GM12878 (cell line): ENCODE data around the gene ERCC1. TPM values are rescaled to one million over a fixed set of nuclear protein-coding genes. Genes with fewer than 3 reads are reported as not detected.
A peak's percentile ranks its signal among the peaks of the same experiment; 100 is the strongest.

Experiments
- ATAC-seq: fragments of 200-7000 bp; cut with Tn5 transposase; 3 replicates; pipeline ENCODE4 v1.9.1; 2020; ENCODE audit warnings: mild to moderate bottlenecking, moderate library complexity
- BruUV-seq: library from RNA; stranded (reverse); fragments of 400-500 nt; replicated peaks from 2 replicates; lab custom pipeline; 2021; lab: Mats Ljungman, UMichigan
- CTCF ChIA-PET: fragments of 300-600 bp; sonication (Branson Sonifier 250); formaldehyde crosslinking; extraction: SDS; loops from one replicate; lab custom pipeline; 2021; ENCODE audit warnings: inconsistent platforms; lab: Yijun Ruan, JAX
- POLR2A ChIA-PET: fragments of 350-600 bp; formaldehyde crosslinking; extraction: SDS; loops from one replicate; lab custom pipeline; 2021; ENCODE audit warnings: inconsistent platforms; lab: Charles Lee
- RAD21 ChIA-PET: fragments of 300-600 bp; sonication (Branson Sonifier 250); formaldehyde crosslinking; loops from one replicate; lab custom pipeline; 2023; ENCODE audit warnings: antibody characterized with exemption; ENCODE audit not compliant: unreplicated experiment; lab: Charles Lee
- SMC1A ChIA-PET: fragments of 300-600 bp; sonication (Branson Sonifier 250); formaldehyde crosslinking; loops from one replicate; lab custom pipeline; 2023; ENCODE audit not compliant: unreplicated experiment, uncharacterized antibody; lab: Charles Lee
- DNase-seq: peaks from one replicate; pipeline ENCODE4 v3.0.0-alpha.2; 2011; ENCODE audit warnings: low read depth, low spot score
- FAIRE-seq: peaks from 3 replicates; lab custom pipeline; 2011; peaks lifted over from hg19 to GRCh38; lab: Jason Lieb, UNC
- H2AFZ ChIP-seq: 2 replicates; pipeline ENCODE4 v1.6.0; 2011; ENCODE audit warnings: low read depth, low read length, control low read depth; ENCODE audit not compliant: control insufficient read depth
- H3K27ac ChIP-seq: 2 replicates; pipeline ENCODE4 v1.5.1; 2011; ENCODE audit warnings: control low read depth; ENCODE audit not compliant: control insufficient read depth, insufficient read depth
- H3K27me3 ChIP-seq, 2 experiments: replicated peaks in 1 of 2; 2 replicates each; pipeline versions ENCODE4 v1.6.0 to v1.6.1; 2011; ENCODE audit warnings: low read length in 1 of 2; ENCODE audit not compliant: control insufficient read depth in 2 of 2, insufficient read depth in 2 of 2
- H3K36me3 ChIP-seq, 2 experiments: 2 replicates each; pipeline ENCODE4 v1.5.1; 2011; ENCODE audit warnings: low read length in 1 of 2; ENCODE audit not compliant: control insufficient read depth in 2 of 2, insufficient read depth in 2 of 2
- H3K4me1 ChIP-seq: 2 replicates; pipeline ENCODE4 v1.6.1; 2011; ENCODE audit warnings: mild to moderate bottlenecking, low read length, moderate library complexity, mixed read lengths; ENCODE audit not compliant: control insufficient read depth, insufficient read depth
- H3K4me2 ChIP-seq: 2 replicates; pipeline ENCODE4 v1.6.0; 2011; ENCODE audit warnings: control low read depth; ENCODE audit not compliant: control insufficient read depth, insufficient read depth
- H3K4me3 ChIP-seq: fragments of 200-600 bp; sonication (generic); 2 replicates; pipeline ENCODE4 v1.5.1; 2016
- H3K79me2 ChIP-seq: 2 replicates; pipeline ENCODE4 v1.6.0; 2011; ENCODE audit warnings: low read length; ENCODE audit not compliant: control insufficient read depth, insufficient read depth
- H3K9ac ChIP-seq: 2 replicates; pipeline ENCODE4 v1.8.0; 2011; ENCODE audit warnings: low read length, control low read depth, mixed read lengths; ENCODE audit not compliant: control insufficient read depth, insufficient read depth
- H3K9me3 ChIP-seq: replicated peaks from 3 replicates; pipeline ENCODE4 v1.5.1; 2011; ENCODE audit warnings: mild to moderate bottlenecking, low read length; ENCODE audit not compliant: control insufficient read depth, insufficient read depth
- H4K20me1 ChIP-seq: 2 replicates; pipeline ENCODE4 v1.6.0; 2011; ENCODE audit not compliant: control insufficient read depth, insufficient read depth
- ATF7 ChIP-seq: fragments of 450-650 bp; IDR thresholded peaks from 2 replicates; pipeline ENCODE4 v1.6.1; 2016; ENCODE audit warnings: low read depth, mild to moderate bottlenecking
- CREM ChIP-seq: IDR thresholded peaks from 2 replicates; pipeline ENCODE4 v1.6.1; 2014; ENCODE audit warnings: antibody characterized with exemption, low read depth
- DPF2 ChIP-seq: fragments of 450-650 bp; IDR thresholded peaks from 2 replicates; pipeline ENCODE4 v1.6.1; 2017; ENCODE audit warnings: mild to moderate bottlenecking
- GABPA ChIP-seq: IDR thresholded peaks from 2 replicates; pipeline ENCODE4 v1.6.1; 2014; ENCODE audit warnings: antibody characterized with exemption, low read depth, mild to moderate bottlenecking, inconsistent platforms
- HCFC1 ChIP-seq: fragments of 150-350 bp; IDR thresholded peaks from 2 replicates; pipeline ENCODE4 v1.6.1; 2014; ENCODE audit warnings: low read length
- LARP7 ChIP-seq: fragments of 450-650 bp; IDR thresholded peaks from 2 replicates; pipeline ENCODE4 v1.6.1; 2017; ENCODE audit warnings: mild to moderate bottlenecking
- MEF2B ChIP-seq: fragments of 450-650 bp; IDR thresholded peaks from 2 replicates; pipeline ENCODE4 v1.6.1; 2018; ENCODE audit warnings: mild to moderate bottlenecking, moderate library complexity; ENCODE audit not compliant: partially characterized antibody, poor library complexity, severe bottlenecking
- MTA2 ChIP-seq: fragments of 450-650 bp; IDR thresholded peaks from 2 replicates; pipeline ENCODE4 v1.6.1; 2016; ENCODE audit warnings: low read depth, mild to moderate bottlenecking, moderate library complexity
- PML ChIP-seq: IDR thresholded peaks from 2 replicates; pipeline ENCODE4 v1.6.1; 2012; ENCODE audit warnings: low read length, inconsistent platforms
- PRDM15 ChIP-seq: fragments of 450-650 bp; formaldehyde crosslinking; IDR thresholded peaks from 2 replicates; pipeline ENCODE4 v1.4.0; 2020; ENCODE audit warnings: mild to moderate bottlenecking, moderate library complexity
- RUNX3 ChIP-seq: IDR thresholded peaks from 2 replicates; pipeline ENCODE4 v1.6.1; 2012; ENCODE audit warnings: low read length, inconsistent platforms
- SPI1 ChIP-seq: IDR thresholded peaks from 2 replicates; pipeline ENCODE4 v1.6.1; 2011; ENCODE audit warnings: low read depth, mild to moderate bottlenecking, low read length, moderate library complexity, borderline replicate concordance; ENCODE audit not compliant: insufficient read depth
- SREBF2 ChIP-seq: IDR thresholded peaks from 2 replicates; pipeline ENCODE4 v1.6.1; 2012; ENCODE audit warnings: mild to moderate bottlenecking, low read length
- WRNIP1 ChIP-seq: IDR thresholded peaks from 2 replicates; pipeline ENCODE4 v1.6.1; 2011; ENCODE audit warnings: low read depth, low read length, improper control_type of control experiment, borderline replicate concordance
- YY1 ChIP-seq: IDR thresholded peaks from 2 replicates; pipeline ENCODE4 v1.6.1; 2011; ENCODE audit warnings: low read depth, mild to moderate bottlenecking, low read length
- ZNF384 ChIP-seq: IDR thresholded peaks from 2 replicates; pipeline ENCODE4 v1.6.1; 2012; ENCODE audit warnings: low read depth, mild to moderate bottlenecking, low read length, improper control_type of control experiment, borderline replicate concordance
- WGBS: methylation state at CpG from one replicate; pipeline ENCODE4 v1.1.6; 2016; ENCODE audit warnings: low lambda C conversion rate; ENCODE audit not compliant: insufficient replicate concordance, insufficient coverage; ENCODE audit errors: missing lambda C conversion rate; 5-methylcytosine and 5-hydroxymethylcytosine counted together
- in situ Hi-C: fragments of 300-500 bp; cut with MboI; formaldehyde crosslinking; loops from 9 replicates; pipeline ENCODE4 v1.14.3; 2018; ENCODE audit warnings: mixed read lengths
- intact Hi-C: fragments of 100-400 bp; cut with micrococcal nuclease; formaldehyde crosslinking; loops from one replicate; pipeline ENCODE4 v1.14.2; 2022; ENCODE audit not compliant: unreplicated experiment
- polyA plus RNA-seq, 11 experiments: library from polyadenylated mRNA; depleted of rRNA in 4 of 11; unstranded in 6 of 11; stranded (reverse) in 5 of 11; fragments of >200 nt; fragmentation: Nextera tagmentation in 4 of 11; fragmentation: Illumina TruSeq in 1 of 11; extraction: Ambion mirVana in 4 of 11; extraction: Trizol in 1 of 11; gene quantifications; 1 replicate in 1 of 11; 2 replicates in 10 of 11; pipeline versions ENCODE4 v1.2.1 to v1.2.3, GENCODE V29; 2011 to 2016; ENCODE audit warnings: inconsistent platforms in 2 of 11, missing spikeins in 2 of 11, low read depth in 1 of 11
- total RNA-seq, 4 experiments: library from RNA; depleted of rRNA in 3 of 4; stranded (reverse); fragments of >200 nt in 3 of 4; fragmentation: Illumina TruSeq in 1 of 4; extraction: Trizol in 1 of 4; gene quantifications; 2 replicates each; pipeline versions ENCODE4 v1.2.1 to v1.2.3, GENCODE V29; 2013 to 2021

Gene ERCC1
- total and polyA plus RNA-seq, 10 of the 15 experiments (the other 5 are each of a cell fraction or from before 2014, with no cell fraction given): 14.7 to 104 (median 61.1) TPM

- TF ChIP-seq PRDM15 (CRISPR knock-in tag) (no peak), DPF2 (peak; percentile 42; the same call in 1 of the 2 replicates), PML (no peak), HCFC1 (peak; percentile 17; the same call in 1 of the 2 replicates)
- TF ChIP-seq, all 136 proteins: peak for 15
These were observed 20.8 kb upstream of the ERCC1 start (continued) for GRCh38 chr19:45444318-45445041.

GRCh38 chr19:45443462-45444317, 20.0 kb upstream of the ERCC1 start:
- peak overlapping the region; percentile 67 for H3K27ac ChIP-seq
- CTCF ChIA-PET: interaction anchor here (6.6 kb wide), 1 partner anchor 34 kb away, joined by 385 read pairs; no protein-coding TSS in a partner anchor
- in situ Hi-C loops (loop anchor here (5.0 kb wide), 1 partner anchor 34 kb away; no protein-coding TSS in a partner anchor), intact Hi-C loops (loop anchor here (5.0 kb wide), 1 partner anchor 199 kb away; no protein-coding TSS in a partner anchor)
- 1% methylated on average over 38 of the region's 49 CpGs for WGBS
- RAD21 ChIA-PET: interaction anchor here (0.7 kb wide), 1 partner anchor 198 kb away, joined by 3 read pairs; no protein-coding TSS in a partner anchor
- SMC1A ChIA-PET: no interaction called here
- no peaks in the 10 kb centered on the region for H3K9me3 ChIP-seq
- H3K79me2 ChIP-seq: no peaks in the 10 kb centered on the region
- peak; percentile 43 for ATAC-seq
- BruUV-seq: no TSS peak
- H2AFZ ChIP-seq: peak overlapping the region; percentile 62
- peak; percentile 47 for FAIRE-seq
- peak overlapping the region; percentile 64 for H3K4me2 ChIP-seq
- peaks cover 23% of the 10 kb centered on the region for H3K4me1 ChIP-seq
- H3K36me3 ChIP-seq: no peaks in the 10 kb centered on the region
- POLR2A ChIA-PET: interaction anchor here (0.5 kb wide), 1 partner anchor 19 kb away, joined by 6 read pairs; no protein-coding TSS in a partner anchor
- no peaks in the 10 kb centered on the region for H3K27me3 ChIP-seq
- DNase-seq: no peak
- peak overlapping the region; percentile 73 for H3K4me3 ChIP-seq
- H3K9ac ChIP-seq: peak overlapping the region; percentile 36; the same call in 1 of the 2 replicates
- H4K20me1 ChIP-seq: no peaks in the 10 kb centered on the region
- TF ChIP-seq MTA2: peak; percentile 56; the same call in 1 of the 2 replicates
- TF ChIP-seq ZNF384: no peak
- TF ChIP-seq SPI1: 0 out of 2 replicates have a peak, but pooled peaks have one; percentile 20
- peak; percentile 92 for TF ChIP-seq CREM
- no peak for TF ChIP-seq GABPA
- peak; percentile 91 for TF ChIP-seq MEF2B
- TF ChIP-seq YY1: no peak
- no peak for TF ChIP-seq WRNIP1
- peak; percentile 59; the same call in 1 of the 2 replicates for TF ChIP-seq LARP7
- peak; percentile 19; the same call in 1 of the 2 replicates for TF ChIP-seq RUNX3
- peak; percentile 67 for TF ChIP-seq ATF7
- TF ChIP-seq SREBF2: no peak
